DMS 273 (cell line): ENCODE data around the gene NKIRAS1.
"Not testable (repeated sequence)": the region's sequence is repeated elsewhere in the genome, so short reads cannot be mapped to it uniquely, and the experiment has no call there.

Experiments used
- DNase-seq: peaks from one replicate; lab custom pipeline; 2025; ENCODE audit not compliant: unreplicated experiment; lab: John Stamatoyannopoulos, UW

The NKIRAS1 gene

DNA sequence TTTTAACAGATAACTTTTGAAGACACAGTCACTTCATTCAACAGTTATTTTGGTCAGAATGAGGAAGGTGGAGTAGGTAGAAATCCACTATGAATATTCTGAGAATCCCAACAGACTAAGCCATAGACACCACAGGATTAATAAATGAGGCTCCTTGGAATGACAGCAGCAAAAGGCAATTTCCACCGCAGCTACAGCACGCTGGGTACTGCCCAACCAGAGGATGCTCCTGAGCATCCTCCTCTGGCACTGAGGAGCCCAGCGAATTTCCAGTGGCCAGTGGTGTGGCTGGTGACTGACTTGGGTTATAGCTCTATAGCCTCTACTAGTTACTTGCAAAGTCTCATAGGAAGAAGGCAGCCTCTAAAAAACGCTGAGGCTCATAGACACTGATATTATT lies 24.6 kb upstream of the NKIRAS1 start:
- DNase-seq = no peak

DNA sequence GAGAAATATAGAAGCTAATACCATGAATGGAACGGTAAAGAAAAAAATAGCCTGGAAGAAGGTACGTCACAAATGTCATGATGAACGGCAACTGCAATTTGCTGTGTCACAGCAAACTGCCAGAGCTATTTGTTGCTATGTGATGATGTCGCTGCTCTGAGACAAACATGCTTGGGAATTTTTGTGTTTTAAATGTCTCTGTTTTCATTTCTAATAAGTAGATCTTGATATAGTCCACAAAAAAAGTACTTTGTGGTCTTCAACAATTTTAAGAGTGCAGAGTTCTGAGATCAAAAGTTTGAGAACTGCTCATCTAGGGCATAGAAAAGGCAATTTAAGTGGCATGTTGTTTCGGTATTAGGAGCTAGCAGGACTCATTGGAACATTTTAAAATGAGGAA lies 24.0 kb upstream of the NKIRAS1 start:
- DNase-seq = no peak

DNA sequence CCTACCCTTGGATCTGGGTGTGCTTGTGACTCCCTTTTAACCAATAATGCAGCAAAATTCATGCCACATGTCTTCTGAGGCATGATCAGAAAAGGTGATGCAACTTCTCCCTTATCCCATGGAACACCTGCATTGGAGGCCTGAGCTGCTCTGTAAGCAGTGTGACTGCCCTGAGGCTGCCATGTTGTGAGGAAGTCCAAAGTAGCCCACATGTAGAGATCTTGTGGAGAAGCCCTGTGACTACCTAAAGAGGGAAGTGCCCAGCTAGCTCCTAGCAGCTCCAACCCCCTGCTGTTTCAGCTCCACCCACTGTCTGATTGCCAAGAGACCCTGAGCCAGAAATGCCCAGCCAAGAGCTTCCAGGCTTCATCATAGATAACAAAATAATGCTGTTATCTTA lies 21.9 kb upstream of the NKIRAS1 start:
- DNase-seq = peak; percentile 14

GRCh38 chr3:23937296-23937695 lies 20.5 kb upstream of the NKIRAS1 start:
- no peak for DNase-seq

GRCh38 chr3:23934253-23934652 lies 17.5 kb upstream of the NKIRAS1 start:
- no peak for DNase-seq

GRCh38 chr3:23932571-23932970 lies 15.8 kb upstream of the NKIRAS1 start:
- DNase-seq = no peak

- DNase-seq = no peak
These were observed 14.8 kb upstream of the NKIRAS1 start for GRCh38 chr3:23931597-23931996.

DNA sequence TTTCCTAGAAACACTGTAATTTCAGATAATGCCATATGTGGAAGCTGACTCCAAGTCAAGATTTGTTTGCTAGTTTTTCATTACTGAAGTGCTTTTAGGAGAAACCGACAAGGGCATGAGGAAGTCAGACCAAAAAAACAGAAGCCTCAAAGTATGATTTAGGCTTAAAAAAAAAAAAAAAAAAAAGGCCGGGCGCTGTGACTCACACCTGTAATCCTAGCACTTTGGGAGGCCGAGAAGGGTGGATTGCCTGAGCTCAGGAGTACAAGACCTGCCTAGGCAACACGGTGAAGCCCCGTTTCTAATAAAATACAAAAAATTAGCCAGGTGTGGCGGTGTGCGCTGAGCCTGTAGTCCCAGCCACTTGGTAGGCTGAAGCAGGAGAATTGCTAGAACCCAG lies 11.7 kb upstream of the NKIRAS1 start:
- DNase-seq = no peak

- DNase-seq = peak; percentile 5
These were observed 9.9 kb upstream of the NKIRAS1 start for GRCh38 chr3:23926736-23927135.

DNA sequence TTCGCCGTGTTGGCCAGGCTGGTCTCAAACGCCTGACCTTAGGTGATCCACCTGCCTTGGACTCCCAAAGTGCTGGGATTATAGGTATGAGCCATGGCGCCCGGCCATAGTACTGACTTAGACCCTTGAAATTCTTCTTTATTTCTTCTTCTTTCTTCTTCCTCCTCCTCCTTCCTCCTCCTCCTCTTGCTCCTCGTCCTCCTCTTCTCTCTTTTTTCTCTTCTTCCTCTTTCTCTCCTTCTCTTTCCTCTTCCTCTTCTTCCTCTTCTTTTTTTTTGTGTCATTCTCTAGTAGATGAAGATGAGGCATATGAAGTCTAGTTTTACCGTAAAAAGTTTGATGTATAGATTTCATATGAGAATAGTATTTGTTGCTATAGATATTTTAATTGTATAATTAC lies 9.5 kb upstream of the NKIRAS1 start:
- no peak for DNase-seq

- DNase-seq = peak; percentile 80
These were observed 7.0 kb upstream of the NKIRAS1 start for GRCh38 chr3:23923786-23924185.

DNA sequence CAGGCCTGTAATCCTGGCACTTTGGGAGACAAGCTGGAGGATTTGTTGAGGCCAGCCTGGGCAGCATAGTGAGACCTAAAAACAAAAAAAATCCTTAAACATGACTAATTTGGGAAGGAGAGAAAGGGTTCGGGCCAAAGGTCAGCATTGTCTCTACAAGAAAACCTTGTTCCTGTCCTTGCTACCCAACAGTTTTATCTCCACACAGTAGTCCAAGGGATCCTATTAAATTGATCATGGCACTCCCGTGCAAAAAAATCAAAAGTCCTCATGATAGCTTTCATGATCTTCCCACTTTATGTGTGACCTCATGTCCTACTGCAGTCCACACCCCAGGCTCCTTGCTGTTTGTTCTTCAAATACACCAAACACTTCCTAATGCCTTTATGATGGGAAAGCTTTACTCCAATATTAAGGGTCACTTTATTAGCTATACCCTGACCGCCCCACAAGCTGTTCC lies 4.3 kb upstream of the NKIRAS1 start:
- DNase-seq = peak; percentile 60

DNA sequence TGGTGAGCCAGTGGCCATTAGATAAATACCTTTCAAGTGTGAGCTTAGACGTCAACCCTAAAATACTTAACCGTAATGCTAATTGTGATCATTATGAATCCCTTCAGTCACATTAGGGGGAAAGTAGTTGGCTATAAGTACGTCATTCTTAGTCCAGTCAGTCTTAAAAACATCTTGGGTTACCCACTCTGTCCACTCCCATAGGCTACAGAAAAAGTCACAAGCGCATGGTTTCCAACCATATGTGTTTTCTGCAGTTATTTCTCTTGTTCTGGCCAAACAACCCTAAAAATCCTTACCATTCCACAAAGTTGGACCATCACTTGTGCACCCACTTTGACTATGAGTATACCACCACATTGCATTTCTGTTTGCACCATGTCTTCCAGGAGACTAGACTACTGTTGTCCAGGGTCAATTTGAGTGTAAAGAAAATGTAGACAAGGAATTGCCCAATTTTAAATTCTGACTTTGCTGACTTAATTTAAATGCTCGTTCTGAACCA lies 3.4 kb upstream of the NKIRAS1 start:
- DNase-seq = peak; percentile 25

GRCh38 chr3:23919628-23920027 lies 2.8 kb upstream of the NKIRAS1 start:
- DNase-seq = no peak

DNA sequence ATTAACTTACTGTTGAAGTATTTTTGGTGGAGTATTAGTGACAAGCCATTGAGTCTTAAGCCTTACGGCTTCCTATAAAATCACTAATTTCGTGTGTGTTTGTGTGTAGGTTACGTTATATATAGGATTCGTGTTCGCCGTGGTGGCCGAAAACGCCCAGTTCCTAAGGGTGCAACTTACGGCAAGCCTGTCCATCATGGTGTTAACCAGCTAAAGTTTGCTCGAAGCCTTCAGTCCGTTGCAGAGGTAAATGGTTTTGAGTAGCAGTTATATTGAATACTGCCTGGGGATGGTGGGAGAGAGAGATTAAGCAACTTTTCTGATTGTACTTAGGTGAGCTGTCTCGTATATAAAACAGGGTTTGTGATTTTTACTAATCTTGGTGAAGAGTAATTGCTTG lies 1.5 kb upstream of the NKIRAS1 start:
- not testable (repeated sequence) for DNase-seq

- DNase-seq = peak; percentile 65
These were observed 1.0 kb upstream of the NKIRAS1 start for GRCh38 chr3:23917679-23918303.

DNA sequence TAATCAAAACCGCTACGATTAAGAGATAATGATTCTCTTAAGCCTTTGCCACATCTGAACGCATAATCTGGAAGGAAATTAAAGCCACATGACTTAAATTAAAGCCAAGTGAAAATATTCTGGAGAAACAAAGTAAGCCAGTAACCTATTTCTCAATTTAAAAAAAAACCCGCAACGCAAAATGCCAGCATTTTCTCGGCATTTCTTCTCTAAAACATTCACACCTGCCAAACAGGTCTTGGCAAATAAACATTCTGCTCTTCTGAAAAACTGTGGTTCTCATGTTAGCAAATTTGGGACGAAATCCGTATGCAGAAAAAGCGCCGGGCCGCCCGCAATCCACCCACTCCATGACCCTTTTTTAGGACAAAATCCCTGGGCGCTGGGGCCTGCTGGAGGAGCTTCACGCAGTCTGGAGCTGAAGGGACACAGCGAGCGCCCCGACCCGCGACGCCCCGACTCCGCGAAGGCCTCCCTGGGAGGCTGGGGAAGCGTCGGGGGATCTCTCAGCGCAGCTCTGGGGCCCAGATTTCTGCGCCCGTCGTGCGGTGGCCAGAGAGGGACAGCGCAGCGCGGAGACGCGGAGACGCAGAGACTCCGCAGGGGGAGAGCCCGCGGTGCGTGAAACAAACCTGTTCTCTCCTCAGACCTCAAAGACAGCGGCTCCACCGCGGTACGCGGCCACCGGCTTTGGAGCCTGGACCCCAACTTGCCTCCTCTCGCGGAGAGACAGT lies 471 bp downstream of the NKIRAS1 start:
- no peak for DNase-seq

- DNase-seq = peak; percentile 22
These were observed 1.2 kb downstream of the NKIRAS1 start for GRCh38 chr3:23915537-23916108.

DNA sequence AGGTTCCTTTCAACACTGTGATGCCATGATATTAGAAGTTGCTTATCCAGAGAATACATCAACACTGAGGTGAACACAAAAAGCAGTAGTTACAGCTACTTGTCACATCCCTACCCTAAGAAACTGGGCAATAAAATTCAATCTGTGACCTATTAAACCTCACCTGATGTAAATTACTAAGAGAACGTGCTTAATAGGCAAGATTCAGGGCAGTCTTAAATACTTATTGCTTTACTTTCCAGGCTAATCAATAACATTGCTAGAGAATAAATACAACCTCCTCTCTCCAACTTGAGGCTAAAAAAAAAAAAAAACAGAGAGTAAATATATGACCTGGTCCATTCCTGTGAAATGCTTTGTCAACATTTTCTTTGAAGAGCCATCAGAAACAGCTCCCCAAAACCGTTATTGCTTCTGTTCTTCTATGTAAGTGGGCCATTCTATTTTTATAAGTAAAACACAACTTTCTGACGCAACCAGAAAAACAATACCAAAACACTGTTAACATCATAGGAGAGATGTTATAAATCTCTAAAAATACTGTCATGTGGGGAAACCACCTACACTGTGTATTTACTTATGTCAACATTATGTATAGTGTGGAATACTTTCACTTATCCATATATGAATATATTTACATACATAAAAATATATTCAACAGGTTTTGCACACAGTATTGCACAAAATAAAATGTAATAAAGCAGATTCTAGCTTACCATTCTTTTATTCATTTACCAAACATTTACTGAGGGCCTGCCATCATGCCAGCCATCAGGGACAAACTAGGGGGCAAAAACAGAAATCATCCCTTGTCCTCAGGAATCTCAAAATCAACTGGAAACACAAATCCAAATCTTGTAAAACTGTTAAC lies 2.7 kb downstream of the NKIRAS1 start:
- no peak for DNase-seq

DNA sequence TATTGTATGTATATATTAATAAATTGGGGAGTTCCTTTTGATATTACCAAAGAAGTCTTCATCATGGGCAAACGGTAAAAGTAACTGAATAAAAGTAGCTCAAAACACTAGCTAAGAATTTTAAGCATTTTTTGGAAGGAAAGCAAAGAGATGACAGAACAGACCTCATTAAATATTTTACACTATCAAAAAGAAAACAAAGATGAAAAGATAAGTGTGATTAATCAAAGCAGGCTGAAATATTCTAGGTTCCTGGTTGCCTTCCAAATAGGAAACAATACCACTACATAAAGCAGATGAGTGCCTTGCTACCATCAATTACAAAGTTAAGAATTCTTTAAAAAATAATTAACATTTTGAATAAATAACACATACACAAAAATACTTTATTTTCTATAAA lies 3.6 kb downstream of the NKIRAS1 start:
- DNase-seq = no peak

GRCh38 chr3:23912335-23912734 lies 4.5 kb downstream of the NKIRAS1 start:
- not testable (repeated sequence) for DNase-seq
